Adrenal gland (tissue), 12 donors: Measurements from ENCODE around the gene SLC25A26. TPM values are rescaled to one million over a fixed set of nuclear protein-coding genes. Genes with fewer than 3 reads are reported as not detected.

ENCODE experiments used
- DNase-seq, 7 donors: peaks; one replicate each; pipeline ENCODE4 v3.0.0-alpha.2; 2019 to 2020
- H3K27ac ChIP-seq, 5 donors: fragments of 200-600 bp; sonication (generic) in 4 of 5; 1 replicate in 3 of 5; 2 replicates in 2 of 5; pipeline versions ENCODE4 v1.5.1 to v1.8.0; 2016 to 2020; ENCODE audit warnings: mild to moderate bottlenecking in 1 of 5
- H3K27me3 ChIP-seq: fragments of 200-600 bp; 2 replicates; pipeline ENCODE4 v1.8.0; 2021
- H3K36me3 ChIP-seq, 2 donors: fragments of 200-600 bp; replicated peaks in 1 of 2; 1 replicate in 1 of 2; 2 replicates in 1 of 2; pipeline versions ENCODE4 v1.5.1 to v1.8.0; 2018 to 2022
- H3K4me1 ChIP-seq, 2 donors: fragments of 200-600 bp; replicated peaks in 1 of 2; 1 replicate in 1 of 2; 2 replicates in 1 of 2; pipeline versions ENCODE4 v1.5.1 to v1.8.0; 2018 to 2021
- H3K4me3 ChIP-seq, 4 donors: fragments of 200-600 bp; sonication (generic) in 3 of 4; one replicate each; pipeline ENCODE4 v1.5.1; 2016 to 2018
- H3K9me3 ChIP-seq, 3 donors: fragments of 200-600 bp; sonication (generic) in 1 of 3; replicated peaks in 1 of 3; 1 replicate in 2 of 3; 2 replicates in 1 of 3; pipeline versions ENCODE4 v1.5.1 to v1.8.0; 2016 to 2021
- CTCF ChIP-seq, 6 experiments: fragments of 450-650 bp in 4 of 6; fragments of 200-600 bp in 2 of 6; sonication (generic) in 1 of 6; IDR thresholded peaks; 1 replicate in 5 of 6; 2 replicates in 1 of 6; pipeline versions ENCODE4 v1.5.1 to v1.8.0; 2016 to 2021; ENCODE audit warnings: antibody characterized with exemption in 6 of 6, mild to moderate bottlenecking in 2 of 6, moderate library complexity in 1 of 6
- POLR2A ChIP-seq, 2 donors: fragments of 450-650 bp; IDR thresholded peaks; one replicate each; pipeline ENCODE4 v1.6.1; 2017; ENCODE audit warnings: antibody characterized with exemption in 2 of 2, mild to moderate bottlenecking in 2 of 2, moderate library complexity in 1 of 2
- WGBS, 4 donors: extraction: QIAGEN DNeasy Blood & Tissue Kit in 2 of 4; methylation state at CpG; one replicate each; pipeline versions ENCODE4 v1.1.5 to v1.1.7; 2013 to 2017; 5-methylcytosine and 5-hydroxymethylcytosine counted together
- intact Hi-C, 2 donors: fragments of 100-400 bp; cut with DNase I; formaldehyde crosslinking; loops; one replicate each; pipeline versions ENCODE4 v1.14.1 to v1.15.0; 2022 to 2023
- polyA plus RNA-seq, 3 donors: library from polyadenylated mRNA; stranded (reverse); fragments of 200-250 nt in 2 of 3; fragments of 350-450 nt in 1 of 3; fragmentation: Illumina TruSeq in 1 of 3; extraction: RNeasy Lipid Tissue Mini Kit (QIAGEN cat#74804) in 1 of 3; gene quantifications; one replicate each; pipeline ENCODE4 v1.2.3, GENCODE V29; 2013 to 2014
- total RNA-seq, 9 donors: library from RNA; depleted of rRNA in 4 of 9; stranded (reverse); fragments of >200 nt in 4 of 9; fragments of 120-200 nt in 1 of 9; fragmentation: NEBNext Ultra II Directional in 1 of 9; extraction: Animal tissue kit (Norgen Biotek cat#: 25700) in 1 of 9; gene quantifications; one replicate each; pipeline versions ENCODE4 v1.1.0 to v1.2.4, GENCODE V29; 2013 to 2023
- donor health status: healthy with polysubstance abuse.
- donor health status: Bipolar disorder and iron deficiency.
- donor health status: DM: yes; HTN: yes; CAD: no.
- donor health status: DM: no; HTN: no; CAD: no.
- donor health status: DM: no; HTN: no; CAD: no.
- donor health status: DM: yes; HTN: yes; CAD: no.

Gene SLC25A26
- total and polyA plus RNA-seq, 12 donors = 9.5 to 38.2 (median 22.2) TPM

DNA sequence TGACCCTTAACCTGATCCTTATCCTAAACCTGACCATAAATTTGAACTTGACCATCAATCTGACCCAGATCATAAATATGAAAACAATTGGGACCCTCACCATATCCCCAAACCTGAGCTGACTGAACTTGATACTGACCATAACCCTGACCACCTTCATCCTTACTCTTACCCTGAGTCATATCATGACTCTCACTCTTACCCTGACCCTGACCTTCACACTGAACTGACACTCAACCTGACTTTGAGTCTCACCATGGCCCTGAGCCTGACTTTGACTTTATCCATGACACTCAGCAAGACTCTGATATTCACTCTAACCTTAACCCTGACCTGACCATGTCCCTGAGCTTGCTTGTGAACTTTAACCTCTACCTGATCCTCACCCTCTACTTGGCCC, 34.3 kb upstream of the SLC25A26 start:
- no peak overlapping the region for H3K4me3 ChIP-seq
- peaks cover 0 to 6% of the 10 kb centered on the region in 2 donors for H3K4me1 ChIP-seq
- H3K27me3 ChIP-seq = no peaks in the 10 kb centered on the region
- DNase-seq = no peak
- no peak overlapping the region for H3K27ac ChIP-seq
- intact Hi-C loops = no loop called here
- H3K9me3 ChIP-seq = no peaks in the 10 kb centered on the region
- no peak for TF ChIP-seq CTCF (IDR thresholded peaks at IDR 0.05)
- no peak for TF ChIP-seq POLR2A (IDR thresholded peaks at IDR 0.05)
- H3K36me3 ChIP-seq = no peaks in the 10 kb centered on the region

- intact Hi-C loops = no loop called here
- no peaks in the 10 kb centered on the region for H3K36me3 ChIP-seq
- H3K4me3 ChIP-seq = no peak overlapping the region
- TF ChIP-seq CTCF (IDR thresholded peaks at IDR 0.05) (peak in 1 of 6 experiments; percentile 16), POLR2A (IDR thresholded peaks at IDR 0.05) (no peak)
- no peak overlapping the region for H3K27ac ChIP-seq
- no peaks in the 10 kb centered on the region for H3K9me3 ChIP-seq
- WGBS, 4 donors = 29 to 42% (median 32%) methylated on average over 14 to 21 of the region's 21 CpGs
- H3K4me1 ChIP-seq = no peaks in the 10 kb centered on the region
- DNase-seq = peak in 5 of 7 donors; percentile 5 to 74 (median 29)
- H3K27me3 ChIP-seq = no peaks in the 10 kb centered on the region
Observed at GRCh38 chr3:66195347-66195783, 25.4 kb upstream of the SLC25A26 start.

DNA sequence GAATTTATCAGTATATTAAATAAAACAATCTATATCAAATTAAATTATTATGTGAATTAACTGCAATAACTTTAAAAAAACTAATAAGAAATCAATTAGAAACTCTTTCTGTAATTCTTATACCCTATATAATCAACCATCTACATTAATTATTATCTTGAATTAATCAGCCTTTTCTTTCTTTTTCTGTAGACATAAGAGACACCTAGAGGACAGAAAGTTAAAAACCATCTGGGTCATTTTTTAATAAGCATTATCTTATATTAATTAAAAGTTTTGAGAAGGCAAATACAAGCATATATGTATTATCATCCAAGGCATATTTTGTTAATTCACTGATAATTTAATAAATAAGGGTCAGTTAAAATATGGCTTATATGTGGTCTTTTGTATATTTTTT, 24.2 kb upstream of the SLC25A26 start:
- intact Hi-C loops = no loop called here
- peak in 4 of 6 experiments; percentile 8 to 44 (median 40) for TF ChIP-seq CTCF (IDR thresholded peaks at IDR 0.05)
- TF ChIP-seq POLR2A (IDR thresholded peaks at IDR 0.05) = no peak
- H3K27me3 ChIP-seq = no peaks in the 10 kb centered on the region
- H3K4me3 ChIP-seq = no peak overlapping the region
- H3K9me3 ChIP-seq = no peaks in the 10 kb centered on the region
- no peak for DNase-seq
- H3K36me3 ChIP-seq = no peaks in the 10 kb centered on the region
- no peak overlapping the region for H3K27ac ChIP-seq
- no peaks in the 10 kb centered on the region for H3K4me1 ChIP-seq

DNA sequence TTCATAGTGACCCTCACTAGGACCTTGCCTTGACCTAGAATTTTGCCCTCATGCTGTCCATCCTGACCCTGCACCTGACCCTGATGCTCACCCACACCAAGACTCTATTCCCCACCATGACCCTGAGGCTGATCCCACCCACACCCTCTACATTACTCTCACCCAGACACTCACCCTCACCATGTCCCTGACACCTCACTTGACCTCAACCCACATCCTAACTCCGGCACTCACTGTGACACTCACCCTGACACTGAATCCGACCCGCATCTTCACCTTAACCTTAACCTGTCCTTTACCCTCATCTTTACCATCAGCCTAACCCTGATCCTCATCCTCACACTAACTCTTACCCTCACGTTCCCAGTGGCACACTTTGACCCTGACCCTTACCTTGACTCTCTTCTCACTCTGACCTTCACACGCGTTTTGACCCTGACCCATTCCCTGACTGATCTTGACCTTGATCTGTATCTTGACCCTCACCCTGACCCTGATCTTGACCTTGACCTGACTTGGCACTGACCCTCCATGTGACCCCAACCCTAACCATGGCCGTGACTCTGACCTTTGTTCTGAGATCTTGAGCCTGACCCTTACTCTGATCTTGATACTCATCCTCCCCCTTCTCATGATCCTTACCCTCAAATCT, 22.2 kb upstream of the SLC25A26 start:
- no peaks in the 10 kb centered on the region for H3K36me3 ChIP-seq
- H3K9me3 ChIP-seq = no peaks in the 10 kb centered on the region
- intact Hi-C loops = no loop called here
- no peaks in the 10 kb centered on the region for H3K4me1 ChIP-seq
- H3K27me3 ChIP-seq = no peaks in the 10 kb centered on the region
- no peak overlapping the region for H3K4me3 ChIP-seq
- no peak for TF ChIP-seq POLR2A (IDR thresholded peaks at IDR 0.05)
- no peak for TF ChIP-seq CTCF (IDR thresholded peaks at IDR 0.05)
- WGBS, 4 donors = 65 to 69% (median 67%) methylated on average over 7 of the region's 7 CpGs
- no peak for DNase-seq
- no peak overlapping the region for H3K27ac ChIP-seq
